GM18873 (cell line): ENCODE data around the gene GPAT3.
A peak's percentile ranks its signal among the peaks of the same experiment; 100 is the strongest.
"Not testable (repeated sequence)": the region's sequence is repeated elsewhere in the genome, so short reads cannot be mapped to it uniquely, and the experiment has no call there.

Source experiments
- ATAC-seq: cut with Tn5 transposase; IDR thresholded peaks from one replicate; pipeline ENCODE4 v1.9.1; 2021; ENCODE audit warnings: mild to moderate bottlenecking, moderate library complexity, moderate number of reproducible peaks; ENCODE audit not compliant: unreplicated experiment, low FRiP score

GPAT3 gene

GRCh38 chr4:83548151-83548905 is 12.4 kb downstream of the GPAT3 start:
- ATAC-seq = peak; percentile 94

- no peak for ATAC-seq
Observed at GRCh38 chr4:83552083-83552482, 16.2 kb downstream of the GPAT3 start.

- ATAC-seq = no peak
Observed at GRCh38 chr4:83552924-83553323, 17.0 kb downstream of the GPAT3 start.

- ATAC-seq = no peak
Observed at GRCh38 chr4:83556006-83556707, 20.2 kb downstream of the GPAT3 start.

- no peak for ATAC-seq
Observed at GRCh38 chr4:83556816-83557215, 20.9 kb downstream of the GPAT3 start.

- no peak for ATAC-seq
Observed at GRCh38 chr4:83558059-83558653, 22.2 kb downstream of the GPAT3 start.

GRCh38 chr4:83558680-83559079 is 22.8 kb downstream of the GPAT3 start:
- no peak for ATAC-seq

GRCh38 chr4:83560523-83560922 is 24.6 kb downstream of the GPAT3 start:
- no peak for ATAC-seq

- no peak for ATAC-seq
Observed at GRCh38 chr4:83561381-83561780, 25.5 kb downstream of the GPAT3 start.

- ATAC-seq = no peak
Observed at GRCh38 chr4:83563998-83564397, 28.1 kb downstream of the GPAT3 start.

GRCh38 chr4:83568062-83568461 is 32.2 kb downstream of the GPAT3 start:
- ATAC-seq = no peak

GRCh38 chr4:83569429-83569828 is 33.5 kb downstream of the GPAT3 start:
- no peak for ATAC-seq

GRCh38 chr4:83569987-83570386 is 34.1 kb downstream of the GPAT3 start:
- no peak for ATAC-seq

- no peak for ATAC-seq
Observed at GRCh38 chr4:83572848-83573247, 36.9 kb downstream of the GPAT3 start.

GRCh38 chr4:83574247-83574646 is 38.3 kb downstream of the GPAT3 start:
- ATAC-seq = no peak

GRCh38 chr4:83576237-83576636 is 40.3 kb downstream of the GPAT3 start:
- not testable (repeated sequence) for ATAC-seq

- ATAC-seq = peak; percentile 64
Observed at GRCh38 chr4:83581411-83582288, 45.7 kb downstream of the GPAT3 start.

GRCh38 chr4:83582289-83582785 is 46.4 kb downstream of the GPAT3 start:
- ATAC-seq = peak; percentile 42

- no peak for ATAC-seq
Observed at GRCh38 chr4:83585982-83586508, 50.1 kb downstream of the GPAT3 start.

- ATAC-seq = no peak
Observed at GRCh38 chr4:83589279-83589678, 53.4 kb downstream of the GPAT3 start.
